K562 (cell line): ENCODE data around the gene ATXN2L. TPM values are rescaled to one million over a fixed set of nuclear protein-coding genes. Genes with fewer than 3 reads are reported as not detected.

Source experiments
- ATAC-seq: fragments of 200-7000 bp; cut with Tn5 transposase; 3 replicates; pipeline ENCODE4 v1.9.1; 2020; ENCODE audit warnings: moderate library complexity
- BruUV-seq: library from RNA; stranded (reverse); fragments of 400-500 nt; replicated peaks from 2 replicates; lab custom pipeline; 2021; lab: Mats Ljungman, UMichigan
- CTCF ChIA-PET: fragments of 300-600 bp; formaldehyde crosslinking; extraction: SDS; loops from one replicate; lab custom pipeline; 2021; ENCODE audit warnings: low intra/inter-chr PET ratio; lab: Yijun Ruan, JAX
- POLR2A ChIA-PET: fragments of 300-600, 350-650 bp; sonication (Branson Sonifier 250); formaldehyde crosslinking; extraction: SDS; loops from one replicate; lab custom pipeline; 2021; ENCODE audit warnings: antibody characterized with exemption, inconsistent platforms; lab: Yijun Ruan, JAX
- DNase-seq, 4 experiments: peaks; one replicate each; pipeline versions ENCODE4 v3.0.0 to v3.0.0-alpha.2; 2011 to 2018; ENCODE audit warnings: low spot score in 3 of 4, mixed read lengths in 3 of 4; ENCODE audit errors: extremely low read depth in 1 of 4
- FAIRE-seq: peaks from 2 replicates; lab custom pipeline; 2011; peaks lifted over from hg19 to GRCh38; lab: Jason Lieb, UNC
- H2AFZ ChIP-seq: 2 replicates; pipeline ENCODE4 v1.6.0; 2011; ENCODE audit warnings: low read depth, low read length, control low read depth, inconsistent platforms
- H3K27ac ChIP-seq: fragments of 200-600 bp; 3 replicates; pipeline ENCODE4 v1.8.0; 2011; ENCODE audit warnings: low read depth, mild to moderate bottlenecking, control low read depth, inconsistent platforms, low read length, moderate library complexity, mixed read lengths; ENCODE audit errors: extremely low read depth
- H3K27me3 ChIP-seq, 2 experiments: fragments of 300-600 bp in 1 of 2; 2 replicates in 1 of 2; 3 replicates in 1 of 2; pipeline versions ENCODE4 v1.6.0 to v1.8.0; 2011; ENCODE audit warnings: inconsistent platforms in 2 of 2, low read length in 2 of 2, mild to moderate bottlenecking in 1 of 2, mixed read lengths in 1 of 2, moderate library complexity in 1 of 2; ENCODE audit not compliant: control insufficient read depth in 2 of 2, insufficient read depth in 2 of 2
- H3K36me3 ChIP-seq: fragments of 300-600 bp; 3 replicates; pipeline ENCODE4 v1.8.0; 2011; ENCODE audit warnings: mild to moderate bottlenecking, low read length, inconsistent platforms; ENCODE audit not compliant: control insufficient read depth, insufficient read depth
- H3K4me1 ChIP-seq, 2 experiments: fragments of 200-600 bp in 1 of 2; replicated peaks in 1 of 2; 2 replicates in 1 of 2; 3 replicates in 1 of 2; pipeline versions ENCODE4 v1.5.1 to v1.8.0; 2011; ENCODE audit warnings: inconsistent platforms in 2 of 2, low read length in 2 of 2, mild to moderate bottlenecking in 1 of 2, mixed read lengths in 1 of 2, moderate library complexity in 1 of 2; ENCODE audit not compliant: control insufficient read depth in 2 of 2, insufficient read depth in 2 of 2
- H3K4me2 ChIP-seq: 2 replicates; pipeline ENCODE4 v1.6.1; 2011; ENCODE audit warnings: low read length, control low read depth, inconsistent platforms, mixed read lengths; ENCODE audit not compliant: insufficient read depth
- H3K4me3 ChIP-seq: fragments of 200-600 bp; sonication (generic), shearing (Covaris generic); 2 replicates; pipeline ENCODE4 v1.5.1; 2016; ENCODE audit warnings: control low read depth, inconsistent platforms
- H3K79me2 ChIP-seq: fragments of 200-600 bp; 3 replicates; pipeline ENCODE4 v1.8.0; 2011; ENCODE audit warnings: low read length, inconsistent platforms; ENCODE audit not compliant: control insufficient read depth, insufficient read depth
- H3K9ac ChIP-seq, 2 experiments: 2 replicates each; pipeline versions ENCODE4 v1.6.0 to v1.6.1; 2011; ENCODE audit warnings: low read depth in 2 of 2, low read length in 2 of 2, control low read depth in 1 of 2, inconsistent platforms in 1 of 2, mild to moderate bottlenecking in 1 of 2, mixed read lengths in 1 of 2; ENCODE audit not compliant: insufficient read depth in 1 of 2
- H3K9me1 ChIP-seq: one replicate; pipeline ENCODE4 v1.6.0; 2011; ENCODE audit warnings: inconsistent platforms, mild to moderate bottlenecking, low read length, moderate library complexity; ENCODE audit not compliant: control insufficient read depth, insufficient read depth
- H3K9me3 ChIP-seq: replicated peaks from 2 replicates; pipeline ENCODE4 v1.5.1; 2011; ENCODE audit warnings: low read depth, low read length, inconsistent platforms; ENCODE audit not compliant: control insufficient read depth, insufficient read depth
- H4K20me1 ChIP-seq: replicated peaks from 2 replicates; pipeline ENCODE4 v1.6.1; 2011; ENCODE audit warnings: low read length, inconsistent platforms, mixed read lengths; ENCODE audit not compliant: control insufficient read depth, insufficient read depth
- ESRRB ChIP-seq: fragments of 250-450 bp; sonication (Bioruptor Pico); IDR thresholded peaks from 2 replicates; pipeline ENCODE4 v1.5.0; 2020; ENCODE audit warnings: mild to moderate bottlenecking, moderate library complexity, borderline replicate concordance
- POLR2G ChIP-seq: fragments of 200-400 bp; formaldehyde crosslinking; IDR thresholded peaks from 2 replicates; pipeline ENCODE4 v1.6.1; 2017; ENCODE audit warnings: low read depth, mild to moderate bottlenecking, antibody characterized with exemption, low read length, moderate library complexity
- WGBS: fragments of 100-300 bp; shearing (Covaris generic); methylation state at CpG from one replicate; pipeline ENCODE4 v1.1.6; 2016; ENCODE audit warnings: low coverage, mixed read lengths; ENCODE audit not compliant: insufficient coverage; ENCODE audit errors: missing lambda C conversion rate; 5-methylcytosine and 5-hydroxymethylcytosine counted together
- in situ Hi-C: fragments of 300-500 bp; cut with MboI; formaldehyde crosslinking; loops from 4 replicates; pipeline ENCODE4 v1.15.0; 2018; ENCODE audit warnings: inconsistent platforms, mixed read lengths
- intact Hi-C: fragments of 100-400 bp; cut with micrococcal nuclease; formaldehyde crosslinking; loops from 2 replicates; pipeline ENCODE4 v1.14.2; 2022
- polyA plus RNA-seq, 8 experiments: library from polyadenylated mRNA; depleted of rRNA in 4 of 8; stranded (reverse) in 5 of 8; unstranded in 3 of 8; fragments of >200 nt; fragmentation: Nextera tagmentation in 2 of 8; fragmentation: Illumina TruSeq in 1 of 8; extraction: Ambion mirVana in 2 of 8; extraction: Trizol in 1 of 8; gene quantifications; 2 replicates each; pipeline versions ENCODE4 v1.2.1 to v1.2.3, GENCODE V29; 2011 to 2014; ENCODE audit warnings: inconsistent platforms in 1 of 8, missing spikeins in 1 of 8
- total RNA-seq, 7 experiments: library from RNA; depleted of rRNA in 6 of 7; stranded (reverse); fragments of >200 nt in 6 of 7; fragmentation: Illumina TruSeq in 2 of 7; extraction: Trizol in 2 of 7; gene quantifications; 2 replicates each; pipeline versions ENCODE4 v1.2.1 to v1.2.3, GENCODE V29; 2011 to 2021; ENCODE audit warnings: low replicate concordance in 1 of 7

The ATXN2L gene
- total and polyA plus RNA-seq, 9 of the 15 experiments (the other 6 are each of a cell fraction or from before 2014, with no cell fraction given) = 3.8 to 280 (median 37.2) TPM

GRCh38 chr16:28875134-28876018 is 52.6 kb downstream of the ATXN2L start:
- H3K4me1 ChIP-seq = peaks cover 6 to 63% of the 10 kb centered on the region in 2 experiments; a peak in 4 of 5 replicates
- TF ChIP-seq ESRRB (CRISPR knock-in tag) (no peak), POLR2G (peak; percentile 61)
- no peaks in the 10 kb centered on the region for H4K20me1 ChIP-seq
- no peaks in the 10 kb centered on the region for H3K9me1 ChIP-seq
- no peaks in the 10 kb centered on the region; a peak in 1 of 5 replicates for H3K27me3 ChIP-seq
- no peak overlapping the region for H3K4me3 ChIP-seq
- H3K4me2 ChIP-seq = no peak overlapping the region
- intact Hi-C loops = no loop called here
- no peaks in the 10 kb centered on the region for H3K9me3 ChIP-seq
- no peak overlapping the region for H2AFZ ChIP-seq
- DNase-seq = peak in 1 of 4 experiments; percentile 14
- WGBS = 63% methylated on average over 8 of the region's 13 CpGs
- H3K79me2 ChIP-seq = peaks cover 9% of the 10 kb centered on the region
- FAIRE-seq = no peak
- in situ Hi-C loops = no loop called here
- peak overlapping the region; percentile 16; the same call in 1 of the 3 replicates for H3K27ac ChIP-seq
- CTCF ChIA-PET = no interaction called here
- peak overlapping the region in 1 of 2 experiments; percentile 23; a peak in 2 of 4 replicates for H3K9ac ChIP-seq
- POLR2A ChIA-PET = interaction anchor here (0.6 to 6.9 kb wide), 3 partner anchors 9 to 1173 kb away, joined by 3 to 58 read pairs (median 8); partner anchors contain the start of gene SH2B1
- ATAC-seq = no peak
- H3K36me3 ChIP-seq = peaks cover 42% of the 10 kb centered on the region; the same call in 2 of the 3 replicates
- BruUV-seq = no TSS peak
